Renal pelvis (tissue), 4 donors: ENCODE measurements around the gene VN1R5. TPM values are rescaled to one million over a fixed set of nuclear protein-coding genes. Genes with fewer than 3 reads are reported as not detected.

Experiments used
- DNase-seq: peaks from one replicate; pipeline ENCODE4 v3.0.0-alpha.2; 2013
- polyA plus RNA-seq, 3 donors: library from polyadenylated mRNA; unstranded; fragments of 120-200 nt; gene quantifications; one replicate each; pipeline ENCODE4 v1.2.1, GENCODE V29; 2013; ENCODE audit not compliant: insufficient read length in 3 of 3

The VN1R5 gene
- polyA plus RNA-seq, 3 donors, result 0.14 to 0.43 TPM; not detected in 1

DNA sequence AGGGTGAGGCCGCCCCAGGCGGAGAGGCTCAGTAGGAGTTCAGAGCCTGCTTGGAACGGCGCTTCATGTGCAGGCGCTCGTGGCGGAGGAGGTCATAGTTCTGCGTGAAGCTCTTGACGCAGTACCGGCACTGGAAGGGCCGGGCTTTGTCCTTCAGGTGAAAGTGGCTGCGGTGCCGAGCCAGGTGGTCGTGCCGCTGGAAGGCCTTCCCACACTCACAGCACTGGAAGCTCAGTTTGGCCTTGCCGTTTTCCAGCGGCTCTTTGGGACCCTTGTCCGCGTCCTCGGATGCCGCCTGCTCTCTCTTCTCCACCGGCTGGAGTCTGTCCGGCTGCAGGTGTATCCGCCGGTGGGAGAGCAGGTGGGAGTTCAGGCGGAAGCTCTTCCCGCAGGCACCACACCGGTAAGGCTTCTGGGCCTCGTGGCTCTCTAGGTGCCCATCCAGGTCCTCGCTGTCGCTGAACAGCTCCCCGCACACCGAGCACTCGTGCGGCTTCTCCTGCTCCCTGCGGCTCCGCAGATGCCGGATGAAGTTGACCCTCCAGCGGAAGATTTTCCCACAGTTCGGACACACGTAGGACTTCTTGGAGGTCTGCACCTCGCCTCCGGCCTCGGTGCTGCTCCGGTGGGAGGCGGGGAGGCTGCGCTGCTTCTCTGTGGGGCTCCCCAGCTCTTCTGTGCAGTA, 44.8 kb downstream of the VN1R5 start:
- no peak for DNase-seq

DNA sequence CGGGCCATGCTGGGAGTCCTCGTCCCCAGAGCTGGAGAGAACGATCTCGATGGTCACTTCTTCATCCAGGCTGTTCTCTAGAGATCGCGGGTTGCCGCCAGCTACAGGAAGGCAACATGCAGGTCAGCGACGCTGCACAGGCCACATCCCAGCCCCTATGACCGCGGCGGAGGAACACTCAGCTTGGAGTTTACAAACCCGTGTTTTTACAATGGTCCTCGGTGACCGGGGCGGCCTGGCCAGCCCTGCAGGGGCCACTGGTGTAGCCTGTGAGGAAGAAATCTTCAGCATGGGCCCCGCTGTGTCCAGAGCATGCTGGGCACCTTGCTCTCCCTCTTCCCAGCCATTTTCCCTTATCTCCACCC, 45.3 kb downstream of the VN1R5 start:
- no peak for DNase-seq

DNA sequence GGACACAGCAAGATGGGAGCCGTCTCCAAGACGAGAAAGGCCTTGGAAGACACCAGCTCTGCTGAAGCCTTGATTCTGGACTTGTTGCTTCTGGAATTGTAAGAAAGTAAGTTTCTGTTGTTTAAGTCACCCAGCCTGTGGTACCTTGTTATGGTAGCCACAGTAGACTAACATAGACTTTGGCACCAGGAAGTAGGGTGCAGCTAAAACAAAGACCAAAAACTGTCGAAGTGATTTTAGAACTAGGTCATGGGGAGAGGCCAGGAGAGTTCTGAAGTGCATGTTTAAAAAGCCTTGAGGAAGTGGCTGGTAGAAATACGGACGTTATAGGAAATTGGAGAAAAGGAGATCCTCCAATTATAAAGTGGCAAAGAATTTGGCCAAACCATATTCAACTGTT, 47.3 kb downstream of the VN1R5 start:
- no peak for DNase-seq

DNA sequence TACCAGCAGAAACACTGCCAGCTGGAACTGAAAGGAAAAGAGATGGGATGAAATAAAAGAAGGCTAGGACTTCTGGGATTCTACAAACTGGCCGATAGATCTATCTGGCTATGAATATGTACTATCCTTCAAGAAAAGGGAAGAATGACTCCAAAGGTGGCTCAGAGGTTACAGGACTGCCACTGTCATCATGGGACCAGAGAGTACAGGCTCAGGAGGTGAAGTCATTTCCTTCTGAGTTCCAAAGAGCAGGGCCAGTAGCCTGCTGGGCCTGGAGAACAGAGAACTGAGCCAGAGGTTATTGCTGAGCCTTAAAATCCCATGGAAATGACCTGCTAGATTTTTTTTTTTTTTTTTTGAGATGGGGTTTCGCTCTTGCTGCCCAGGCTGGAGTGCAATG, 48.2 kb downstream of the VN1R5 start:
- DNase-seq, result no peak

Other genes with a start within 250 kb of the VN1R5 start
- 1 to 10 TPM; 3.1 to 5.0 (median 3.4) TPM for gene ZNF695, start 248.0 kb upstream of the VN1R5 start, polyA plus RNA-seq
- gene ZNF670, start 177.3 kb upstream of the VN1R5 start, polyA plus RNA-seq, result 1 to 10 TPM; 6.6 to 7.9 (median 7.2) TPM
- gene ZNF669, start 151.7 kb upstream of the VN1R5 start, polyA plus RNA-seq, result 10 to 100 TPM; 10.9 to 14.1 (median 11.4) TPM
- gene ZNF124, start 84.1 kb upstream of the VN1R5 start, polyA plus RNA-seq, result 10 to 100 TPM; 18.3 to 34.8 (median 33.8) TPM
- 10 to 100 TPM; 36.5 to 52.7 (median 39.6) TPM for gene ZNF496, start 75.8 kb downstream of the VN1R5 start, polyA plus RNA-seq
- under 1 TPM; 0.83 to 0.94 (median 0.88) TPM for gene NLRP3, start 160.1 kb downstream of the VN1R5 start, polyA plus RNA-seq
- under 1 TPM in 2 of 3 donors, not detected in 1; 0.05 to 0.06 TPM for gene OR2B11, start 202.0 kb downstream of the VN1R5 start, polyA plus RNA-seq